IMR-90 (cell line): ENCODE measurements around the gene SNX21. TPM values are rescaled to one million over a fixed set of nuclear protein-coding genes. Genes with fewer than 3 reads are reported as not detected.
A peak's percentile ranks its signal among the peaks of the same experiment; 100 is the strongest.

Experiments used
- ATAC-seq: fragments of 200-7000 bp; cut with Tn5 transposase; 2 replicates; pipeline ENCODE4 v1.9.1; 2020; ENCODE audit warnings: low read depth, mild to moderate bottlenecking, moderate library complexity
- BruUV-seq: library from RNA; stranded (reverse); fragments of 400-500 nt; replicated peaks from 2 replicates; lab custom pipeline; 2021; lab: Mats Ljungman, UMichigan
- CTCF ChIA-PET: fragments of 300-600 bp; formaldehyde crosslinking; extraction: SDS; loops from one replicate; lab custom pipeline; 2021; ENCODE audit warnings: antibody characterized with exemption; lab: Yijun Ruan, JAX
- POLR2A ChIA-PET: fragments of 300-600 bp; sonication (Branson Sonifier 250); formaldehyde crosslinking; loops from one replicate; lab custom pipeline; 2022; ENCODE audit warnings: antibody characterized with exemption; ENCODE audit not compliant: unreplicated experiment; lab: Charles Lee
- DNase-seq: peaks from one replicate; pipeline ENCODE4 v3.0.0; 2013
- H2AFZ ChIP-seq: replicated peaks from 2 replicates; pipeline ENCODE3; 2013; ENCODE audit warnings: low read length, mild to moderate bottlenecking; ENCODE audit not compliant: poor library complexity
- H2AK5ac ChIP-seq: 2 replicates; pipeline ENCODE4 v1.6.1; 2013; ENCODE audit warnings: low read depth, low read length, inconsistent platforms
- H2AK9ac ChIP-seq: replicated peaks from 2 replicates; pipeline ENCODE3; 2013; ENCODE audit warnings: mild to moderate bottlenecking, low read depth, low read length, moderate library complexity; ENCODE audit not compliant: poor library complexity
- H2BK120ac ChIP-seq: 2 replicates; pipeline ENCODE4 v1.6.1; 2013; ENCODE audit warnings: low read depth, low read length, inconsistent platforms
- H2BK15ac ChIP-seq: 3 replicates; pipeline ENCODE4 v1.6.1; 2013; ENCODE audit warnings: low read depth, low read length, inconsistent platforms
- H2BK20ac ChIP-seq: 2 replicates; pipeline ENCODE4 v1.6.1; 2013; ENCODE audit warnings: low read depth, mild to moderate bottlenecking, inconsistent platforms, low read length, moderate library complexity
- H2BK5ac ChIP-seq: 2 replicates; pipeline ENCODE4 v1.6.1; 2013; ENCODE audit warnings: mild to moderate bottlenecking, low read depth, low read length, inconsistent platforms; ENCODE audit not compliant: poor library complexity, severe bottlenecking
- H3K14ac ChIP-seq: replicated peaks from 2 replicates; pipeline ENCODE4 v1.6.1; 2013; ENCODE audit warnings: low read depth, low read length, inconsistent platforms
- H3K18ac ChIP-seq: 2 replicates; pipeline ENCODE4 v1.6.1; 2013; ENCODE audit warnings: low read depth, low read length, control low read depth
- H3K23ac ChIP-seq: 2 replicates; pipeline ENCODE4 v1.6.1; 2013; ENCODE audit warnings: low read depth, low read length, inconsistent platforms
- H3K27ac ChIP-seq: 2 replicates; pipeline ENCODE4 v1.5.1; 2013; ENCODE audit warnings: mild to moderate bottlenecking, control low read depth, low read length; ENCODE audit not compliant: insufficient read depth
- H3K27me3 ChIP-seq: 2 replicates; pipeline ENCODE4 v1.6.1; 2013; ENCODE audit warnings: low read length; ENCODE audit not compliant: control insufficient read depth, insufficient read depth
- H3K36me3 ChIP-seq: 2 replicates; pipeline ENCODE4 v1.6.1; 2013; ENCODE audit warnings: low read length, mixed read lengths; ENCODE audit not compliant: control insufficient read depth, insufficient read depth
- H3K4ac ChIP-seq: 2 replicates; pipeline ENCODE4 v1.6.1; 2013; ENCODE audit warnings: low read depth, low read length, inconsistent platforms
- H3K4me1 ChIP-seq: 2 replicates; pipeline ENCODE4 v1.6.1; 2013; ENCODE audit warnings: low read length, mixed read lengths; ENCODE audit not compliant: control insufficient read depth, insufficient read depth
- H3K4me2 ChIP-seq: 2 replicates; pipeline ENCODE4 v1.6.1; 2013; ENCODE audit warnings: low read depth, mild to moderate bottlenecking, control low read depth, low read length, moderate library complexity
- H3K4me3 ChIP-seq: 2 replicates; pipeline ENCODE4 v1.5.1; 2013; ENCODE audit warnings: low read depth, mild to moderate bottlenecking, control low read depth, low read length, moderate library complexity; ENCODE audit not compliant: insufficient read depth
- H3K56ac ChIP-seq: 2 replicates; pipeline ENCODE4 v1.6.1; 2013; ENCODE audit warnings: low read length, inconsistent platforms; ENCODE audit not compliant: insufficient read depth; ENCODE audit errors: extremely low read depth
- H3K79me1 ChIP-seq, 2 experiments: 2 replicates each; pipeline ENCODE4 v1.6.1; 2013; ENCODE audit warnings: low read length in 2 of 2, inconsistent platforms in 1 of 2, low read depth in 1 of 2
- H3K9ac ChIP-seq: 2 replicates; pipeline ENCODE4 v1.6.1; 2013; ENCODE audit warnings: low read depth, low read length, control low read depth
- H3K9me1 ChIP-seq: 2 replicates; pipeline ENCODE4 v1.6.1; 2013; ENCODE audit warnings: low read length, inconsistent platforms; ENCODE audit not compliant: insufficient read depth
- H3K9me3 ChIP-seq: 2 replicates; pipeline ENCODE4 v1.6.1; 2013; ENCODE audit warnings: low read length; ENCODE audit not compliant: control insufficient read depth, insufficient read depth
- H4K20me1 ChIP-seq: 2 replicates; pipeline ENCODE4 v1.6.1; 2013; ENCODE audit warnings: low read length, inconsistent platforms; ENCODE audit not compliant: insufficient read depth
- H4K5ac ChIP-seq: 2 replicates; pipeline ENCODE4 v1.6.1; 2013; ENCODE audit warnings: mild to moderate bottlenecking, low read depth, low read length, control low read depth
- H4K8ac ChIP-seq, 2 experiments: 2 replicates each; pipeline ENCODE4 v1.6.1; 2013; ENCODE audit warnings: low read depth in 2 of 2, low read length in 2 of 2, control low read depth in 1 of 2, inconsistent platforms in 1 of 2
- H4K91ac ChIP-seq: 2 replicates; pipeline ENCODE4 v1.6.1; 2013; ENCODE audit warnings: low read depth, low read length, inconsistent platforms; ENCODE audit not compliant: insufficient read depth
- CHD1 ChIP-seq: IDR thresholded peaks from 2 replicates; pipeline ENCODE4 v1.6.1; 2012; ENCODE audit warnings: low read depth, low read length, improper control_type of control experiment
- FOS ChIP-seq: fragments of 150-350 bp; IDR thresholded peaks from 2 replicates; pipeline ENCODE4 v1.6.1; 2016; ENCODE audit warnings: low read depth, low read length
- dilution Hi-C: fragments of 300-500 bp; cut with HindIII; formaldehyde crosslinking; loops from one replicate; pipeline ENCODE4 v1.14.3; 2018; ENCODE audit warnings: low sequenced_read_pairs; ENCODE audit not compliant: unreplicated experiment
- in situ Hi-C: fragments of 300-500 bp; cut with MboI; formaldehyde crosslinking; loops from 3 replicates; pipeline ENCODE4 v1.14.3; 2019; ENCODE audit warnings: low sequenced_read_pairs, inconsistent platforms, mixed read lengths
- intact Hi-C: fragments of 100-400 bp; cut with micrococcal nuclease; formaldehyde crosslinking; loops from 2 replicates; pipeline ENCODE4 v1.10.0; 2022
- polyA plus RNA-seq, 3 experiments: library from polyadenylated mRNA; depleted of rRNA; stranded (reverse); fragments of >200 nt; gene quantifications; 2 replicates each; pipeline ENCODE4 v1.2.3, GENCODE V29; 2012; ENCODE audit warnings: low replicate concordance in 1 of 3
- total RNA-seq: library from RNA; depleted of rRNA; stranded (reverse); fragments of >200 nt; gene quantifications from 2 replicates; pipeline ENCODE4 v1.2.3, GENCODE V29; 2012
- TF ChIP-seq, protein P1 (sequence below): fragments of 150-350 bp; IDR thresholded peaks from 2 replicates; pipeline ENCODE4 v1.6.1; 2017; ENCODE audit warnings: mild to moderate bottlenecking, antibody characterized with exemption, low read length, low read depth

The SNX21 gene
- total and polyA plus RNA-seq, 2 of the 4 experiments (the other 2 are of a cell fraction) = 11.1 to 17.9 TPM

DNA sequence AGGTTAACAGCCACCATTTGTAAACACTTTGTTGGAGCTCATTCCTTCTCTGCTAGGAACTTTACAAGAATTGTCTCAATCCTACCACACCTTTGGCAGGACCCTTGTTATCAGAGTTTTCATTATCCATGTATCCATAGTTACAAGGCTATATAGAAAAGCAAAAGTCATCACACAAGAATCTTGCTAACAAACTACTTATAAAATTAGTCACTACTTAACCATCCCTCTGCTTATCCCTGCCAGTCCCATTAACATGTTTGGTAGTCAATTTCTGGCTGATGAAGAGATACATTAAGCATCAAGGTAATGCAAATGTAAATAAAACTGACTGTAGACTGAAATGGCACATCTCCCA is 34.2 kb downstream of the SNX21 start:
- in situ Hi-C loops (no loop called here), intact Hi-C loops (no loop called here), dilution Hi-C loops (no loop called here)
- Histone ChIP-seq H3K9ac (no peak overlapping the region), H3K23ac (peak overlapping the region; percentile 56; the same call in 1 of the 2 replicates), H3K14ac (peak overlapping the region; percentile 25; the same call in 1 of the 2 replicates), H3K9me3 (no peaks in the 10 kb centered on the region), H3K79me1 (peaks cover 6 to 16% of the 10 kb centered on the region in 2 experiments; a peak in 3 of 4 replicates), H2BK15ac (peak overlapping the region; percentile 54; the same call in 1 of the 3 replicates), H3K4me3 (no peak overlapping the region), H3K18ac (peak overlapping the region; percentile 19; the same call in 1 of the 2 replicates), H4K20me1 (no peaks in the 10 kb centered on the region; the same call in 1 of the 2 replicates), H3K9me1 (peaks cover 5% of the 10 kb centered on the region), H2BK20ac (peak overlapping the region; percentile 86), H2BK5ac (peak overlapping the region; percentile 91), H4K5ac (peak overlapping the region; percentile 16; the same call in 1 of the 2 replicates), H3K4ac (peak overlapping the region; percentile 21; the same call in 1 of the 2 replicates), H2BK120ac (peak overlapping the region; percentile 76), H2AFZ (no peak overlapping the region), H4K8ac (peak overlapping the region; percentile 14 to 78; a peak in 2 of 4 replicates), H3K56ac (peak overlapping the region; percentile 59), H3K27ac (peak overlapping the region; percentile 83; the same call in 1 of the 2 replicates), H3K4me2 (peak overlapping the region; percentile 36; the same call in 1 of the 2 replicates), H4K91ac (peak overlapping the region; percentile 77), H3K4me1 (peaks cover 5% of the 10 kb centered on the region; the same call in 1 of the 2 replicates), H3K27me3 (no peaks in the 10 kb centered on the region), H2AK5ac (no peak overlapping the region), H3K36me3 (no peaks in the 10 kb centered on the region), H2AK9ac (no peak overlapping the region)
- CTCF ChIA-PET = interaction anchor here (0.6 to 1.5 kb wide), 2 partner anchors 9 to 120 kb away, joined by 4 to 5 read pairs; no protein-coding TSS in a partner anchor
- ATAC-seq (peak; percentile 87), DNase-seq (peak; percentile 81)
- no TSS peak for BruUV-seq
- POLR2A ChIA-PET = interaction anchor here (1.3 kb wide), 1 partner anchor 66 kb away, joined by 3 read pairs; no protein-coding TSS in a partner anchor
- TF ChIP-seq, protein P1, sequence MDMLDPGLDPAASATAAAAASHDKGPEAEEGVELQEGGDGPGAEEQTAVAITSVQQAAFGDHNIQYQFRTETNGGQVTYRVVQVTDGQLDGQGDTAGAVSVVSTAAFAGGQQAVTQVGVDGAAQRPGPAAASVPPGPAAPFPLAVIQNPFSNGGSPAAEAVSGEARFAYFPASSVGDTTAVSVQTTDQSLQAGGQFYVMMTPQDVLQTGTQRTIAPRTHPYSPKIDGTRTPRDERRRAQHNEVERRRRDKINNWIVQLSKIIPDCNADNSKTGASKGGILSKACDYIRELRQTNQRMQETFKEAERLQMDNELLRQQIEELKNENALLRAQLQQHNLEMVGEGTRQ = no peak
- peak; percentile 40; the same call in 1 of the 2 replicates for TF ChIP-seq FOS
- no peak for TF ChIP-seq CHD1
